Measurements from ENCODE around the gene SLC22A23. TPM values are rescaled to one million over a fixed set of nuclear protein-coding genes. Genes with fewer than 3 reads are reported as not detected.

The SLC22A23 gene
- total and polyA plus RNA-seq, 2 of the 4 experiments (the other 2 are of a cell fraction), result 0.72 to 1.6 TPM

DNA sequence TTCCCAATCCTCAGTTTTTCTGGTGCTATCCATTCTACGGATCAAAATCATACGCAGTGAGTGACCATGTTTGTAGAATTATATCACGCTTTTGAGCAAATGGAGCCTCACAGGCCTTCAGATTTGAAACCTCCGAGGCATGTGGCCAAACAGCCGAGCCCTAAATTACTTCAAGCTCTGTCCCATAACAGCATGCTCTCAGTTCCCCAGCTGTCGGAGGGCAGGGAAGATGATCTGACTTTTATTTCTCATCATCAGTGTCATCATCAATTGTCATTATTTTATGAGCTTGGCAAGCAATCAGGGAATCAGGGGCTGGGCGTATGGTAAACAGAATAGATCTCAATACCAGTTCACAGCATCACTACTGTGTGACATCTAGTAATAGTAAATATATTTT is 124.9 kb downstream of the SLC22A23 start:
- no peak overlapping the region for H4K91ac ChIP-seq (ENCODE audit: insufficient read depth, low read depth, low read length)
- no peak overlapping the region for H4K8ac ChIP-seq (ENCODE audit: low read depth in 2 of 2, low read length in 2 of 2)
- no peak overlapping the region for H3K4me2 ChIP-seq (ENCODE audit: low read depth, low read length)
- TF ChIP-seq, protein P1, sequence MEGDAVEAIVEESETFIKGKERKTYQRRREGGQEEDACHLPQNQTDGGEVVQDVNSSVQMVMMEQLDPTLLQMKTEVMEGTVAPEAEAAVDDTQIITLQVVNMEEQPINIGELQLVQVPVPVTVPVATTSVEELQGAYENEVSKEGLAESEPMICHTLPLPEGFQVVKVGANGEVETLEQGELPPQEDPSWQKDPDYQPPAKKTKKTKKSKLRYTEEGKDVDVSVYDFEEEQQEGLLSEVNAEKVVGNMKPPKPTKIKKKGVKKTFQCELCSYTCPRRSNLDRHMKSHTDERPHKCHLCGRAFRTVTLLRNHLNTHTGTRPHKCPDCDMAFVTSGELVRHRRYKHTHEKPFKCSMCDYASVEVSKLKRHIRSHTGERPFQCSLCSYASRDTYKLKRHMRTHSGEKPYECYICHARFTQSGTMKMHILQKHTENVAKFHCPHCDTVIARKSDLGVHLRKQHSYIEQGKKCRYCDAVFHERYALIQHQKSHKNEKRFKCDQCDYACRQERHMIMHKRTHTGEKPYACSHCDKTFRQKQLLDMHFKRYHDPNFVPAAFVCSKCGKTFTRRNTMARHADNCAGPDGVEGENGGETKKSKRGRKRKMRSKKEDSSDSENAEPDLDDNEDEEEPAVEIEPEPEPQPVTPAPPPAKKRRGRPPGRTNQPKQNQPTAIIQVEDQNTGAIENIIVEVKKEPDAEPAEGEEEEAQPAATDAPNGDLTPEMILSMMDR (conservative IDR thresholded peaks at IDR 0.05; ENCODE audit: low read depth, low read length), result no peak
- TF ChIP-seq MAZ (IDR thresholded peaks at IDR 0.05; ENCODE audit: borderline replicate concordance, low read depth, low read length) (no peak), NFE2L2 (IDR thresholded peaks at IDR 0.05; ENCODE audit: low read depth, low read length) (no peak), RCOR1 (IDR thresholded peaks at IDR 0.05; ENCODE audit: insufficient replicate concordance, low read length) (no peak), RFX5 (IDR thresholded peaks at IDR 0.05; ENCODE audit: low read depth, low read length) (no peak), POLR2A (IDR thresholded peaks at IDR 0.05; ENCODE audit: low read depth, low read length) (no peak), RAD21 (IDR thresholded peaks at IDR 0.05; ENCODE audit: low read length) (no peak), SMC3 (IDR thresholded peaks at IDR 0.05; ENCODE audit: low read depth, low read length) (no peak), CEBPB (IDR thresholded peaks at IDR 0.05; ENCODE audit: low read depth, low read length) (no peak), FOS (IDR thresholded peaks at IDR 0.05; ENCODE audit: low read depth, low read length) (no peak), MAFK (IDR thresholded peaks at IDR 0.05; ENCODE audit: low read depth, low read length) (no peak), USF2 (IDR thresholded peaks at IDR 0.05; ENCODE audit: low read depth, low read length) (no peak), MXI1 (IDR thresholded peaks at IDR 0.05; ENCODE audit: borderline replicate concordance, low read depth, low read length) (no peak), BHLHE40 (IDR thresholded peaks at IDR 0.05; ENCODE audit: low read depth, low read length) (no peak), CHD1 (IDR thresholded peaks at IDR 0.05; ENCODE audit: low read depth, low read length) (no peak)
- TF ChIP-seq, protein P2, sequence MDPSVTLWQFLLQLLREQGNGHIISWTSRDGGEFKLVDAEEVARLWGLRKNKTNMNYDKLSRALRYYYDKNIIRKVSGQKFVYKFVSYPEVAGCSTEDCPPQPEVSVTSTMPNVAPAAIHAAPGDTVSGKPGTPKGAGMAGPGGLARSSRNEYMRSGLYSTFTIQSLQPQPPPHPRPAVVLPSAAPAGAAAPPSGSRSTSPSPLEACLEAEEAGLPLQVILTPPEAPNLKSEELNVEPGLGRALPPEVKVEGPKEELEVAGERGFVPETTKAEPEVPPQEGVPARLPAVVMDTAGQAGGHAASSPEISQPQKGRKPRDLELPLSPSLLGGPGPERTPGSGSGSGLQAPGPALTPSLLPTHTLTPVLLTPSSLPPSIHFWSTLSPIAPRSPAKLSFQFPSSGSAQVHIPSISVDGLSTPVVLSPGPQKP (IDR thresholded peaks at IDR 0.05; ENCODE audit: borderline replicate concordance, low read depth, low read length), result no peak
- BruUV-seq (replicated peaks), result no TSS peak
- H2BK5ac ChIP-seq (ENCODE audit: low read depth, low read length, poor library complexity, severe bottlenecking), result no peak overlapping the region
- H2AFZ ChIP-seq (replicated peaks; ENCODE audit: low read length, poor library complexity), result no peak overlapping the region
- no peak overlapping the region for H3K18ac ChIP-seq (ENCODE audit: low read depth, low read length)
- peaks cover 20% of the 10 kb centered on the region for H3K27me3 ChIP-seq (ENCODE audit: control insufficient read depth, insufficient read depth, low read length)
- ChIA-PET POLR2A (ENCODE audit: unreplicated experiment) (no interaction called here), CTCF (no interaction called here)
- H3K79me1 ChIP-seq (ENCODE audit: low read depth in 1 of 2, low read length in 2 of 2), result no peaks in the 10 kb centered on the region
- DNase-seq (no peak), ATAC-seq (ENCODE audit: low read depth) (no peak)
- no peak overlapping the region for H2BK15ac ChIP-seq (ENCODE audit: low read depth, low read length)
- H3K9me3 ChIP-seq (ENCODE audit: control insufficient read depth, insufficient read depth, low read length), result no peaks in the 10 kb centered on the region
- H3K14ac ChIP-seq (replicated peaks; ENCODE audit: low read depth, low read length), result no peak overlapping the region
- no peak overlapping the region for H2AK5ac ChIP-seq (ENCODE audit: low read depth, low read length)
- H2AK9ac ChIP-seq (replicated peaks; ENCODE audit: low read depth, low read length, poor library complexity), result no peak overlapping the region
- H2BK20ac ChIP-seq (ENCODE audit: low read depth, low read length), result no peak overlapping the region
- dilution Hi-C loops (cut with HindIII; ENCODE audit: low sequenced_read_pairs, unreplicated experiment) (no loop called here), in situ Hi-C loops (cut with MboI; ENCODE audit: low sequenced_read_pairs) (no loop called here), intact Hi-C loops (cut with micrococcal nuclease) (no loop called here)
- no peak overlapping the region for H2BK120ac ChIP-seq (ENCODE audit: low read depth, low read length)
- no peak overlapping the region for H4K5ac ChIP-seq (ENCODE audit: low read depth, low read length)
- H4K20me1 ChIP-seq (ENCODE audit: insufficient read depth, low read length), result no peaks in the 10 kb centered on the region
- H3K36me3 ChIP-seq (ENCODE audit: control insufficient read depth, insufficient read depth, low read length), result no peaks in the 10 kb centered on the region
- no peak overlapping the region for H3K4me3 ChIP-seq (ENCODE audit: insufficient read depth, low read depth, low read length)
- no peak overlapping the region for H3K27ac ChIP-seq (ENCODE audit: insufficient read depth, low read length)
- no peak overlapping the region for H3K4ac ChIP-seq (ENCODE audit: low read depth, low read length)
- no peaks in the 10 kb centered on the region for H3K9me1 ChIP-seq (ENCODE audit: insufficient read depth, low read length)
- H3K56ac ChIP-seq (ENCODE audit: extremely low read depth, insufficient read depth, low read length), result no peak overlapping the region
- no peaks in the 10 kb centered on the region for H3K4me1 ChIP-seq (ENCODE audit: control insufficient read depth, insufficient read depth, low read length)
- 60% methylated on average over 1 of the region's 7 CpGs; no CpG with 5 or more reads in 1 of the 2 experiments for WGBS, 2 experiments (ENCODE audit: extremely low coverage in 2 of 2, insufficient read length in 1 of 2)
- H3K9ac ChIP-seq (ENCODE audit: low read depth, low read length), result no peak overlapping the region
- no peak overlapping the region for H3K23ac ChIP-seq (ENCODE audit: low read depth, low read length)
